Esophagus muscularis mucosa (tissue), 2 donors: Measurements from ENCODE around the gene THBS1.

Source experiments
- POLR2A ChIP-seq: fragments of 450-650 bp; IDR thresholded peaks from one replicate; pipeline ENCODE4 v1.6.1; 2017; ENCODE audit warnings: antibody characterized with exemption, moderate library complexity, mild to moderate bottlenecking, low read depth
- POLR2AphosphoS5 ChIP-seq, 2 donors: sonication (generic); formaldehyde crosslinking; IDR thresholded peaks; one replicate each; pipeline ENCODE4 v1.6.1; 2017; ENCODE audit warnings: antibody characterized with exemption in 2 of 2

GRCh38 chr15:39581793-39582285 lies 960 bp downstream of the THBS1 start:
- TF ChIP-seq POLR2A: peak; percentile 16
- peak in 1 of 2 donors; percentile 39 for TF ChIP-seq POLR2AphosphoS5 (IDR thresholded peaks at IDR 0.05)
